HEK293 (cell line): ENCODE measurements around the gene PPP2R3A.

Experiments used
- CTCF ChIP-seq: fragments of 450-650 bp; formaldehyde crosslinking; IDR thresholded peaks from 2 replicates; pipeline ENCODE4 v1.5.1; 2016; ENCODE audit warnings: missing biosample characterization, missing genetic modification characterization
- KLF16 ChIP-seq: fragments of 450-650 bp; formaldehyde crosslinking; IDR thresholded peaks from 2 replicates; pipeline ENCODE4 v1.5.1; 2017; ENCODE audit warnings: missing biosample characterization, missing genetic modification characterization
- SCRT1 ChIP-seq: fragments of 450-650 bp; formaldehyde crosslinking; IDR thresholded peaks from 2 replicates; pipeline ENCODE4 v1.5.1; 2016; ENCODE audit warnings: missing biosample characterization, missing genetic modification characterization, borderline replicate concordance
- ZFP41 ChIP-seq: fragments of 450-650 bp; formaldehyde crosslinking; IDR thresholded peaks from 2 replicates; pipeline ENCODE4 v1.5.1; 2016; ENCODE audit warnings: missing biosample characterization, missing genetic modification characterization, borderline replicate concordance
- ZNF324 ChIP-seq: fragments of 450-650 bp; formaldehyde crosslinking; IDR thresholded peaks from 2 replicates; pipeline ENCODE4 v1.5.1; 2016; ENCODE audit warnings: missing biosample characterization, missing genetic modification characterization
- ZNF654 ChIP-seq: fragments of 450-650 bp; formaldehyde crosslinking; IDR thresholded peaks from 2 replicates; pipeline ENCODE4 v1.5.1; 2016; ENCODE audit warnings: low read depth, missing biosample characterization, missing genetic modification characterization
- ZNF776 ChIP-seq: fragments of 450-650 bp; formaldehyde crosslinking; IDR thresholded peaks from 2 replicates; pipeline ENCODE4 v1.5.0; 2017; ENCODE audit warnings: missing biosample characterization, missing genetic modification characterization, borderline replicate concordance
- ZSCAN16 ChIP-seq: fragments of 450-650 bp; formaldehyde crosslinking; IDR thresholded peaks from 2 replicates; pipeline ENCODE4 v1.5.1; 2016; ENCODE audit warnings: missing biosample characterization, missing genetic modification characterization

GRCh38 chr3:136122006-136122405 is 156.5 kb downstream of the PPP2R3A start:
- TF ChIP-seq CTCF (tag by site-specific recombination), result no peak
- no peak for TF ChIP-seq ZSCAN16 (tag by site-specific recombination)
- TF ChIP-seq KLF16 (tag by site-specific recombination), result no peak
- TF ChIP-seq SCRT1 (tag by site-specific recombination), result no peak
- TF ChIP-seq ZFP41 (tag by site-specific recombination), result no peak
- TF ChIP-seq ZNF654 (tag by site-specific recombination), result no peak
- no peak for TF ChIP-seq ZNF776 (tag by site-specific recombination)
- TF ChIP-seq ZNF324 (tag by site-specific recombination), result no peak
